SU-DHL-6 (cell line): Measurements from ENCODE around the gene PLA2G4F.

ENCODE experiments used
- H2AFZ ChIP-seq: fragments of 200-600 bp; sonication (generic); 2 replicates; pipeline ENCODE4 v1.6.1; 2014; ENCODE audit warnings: low read depth, mild to moderate bottlenecking, moderate library complexity, mixed read lengths, antibody characterized with exemption, low read length; ENCODE audit not compliant: severe bottlenecking
- H3F3A ChIP-seq: fragments of 200-600 bp; shearing (Covaris generic); 2 replicates; pipeline ENCODE4 v1.6.0; 2016; ENCODE audit warnings: antibody characterized with exemption, mild to moderate bottlenecking; ENCODE audit not compliant: insufficient read depth
- H3K27ac ChIP-seq: fragments of 200-600 bp; sonication (generic); 2 replicates; pipeline ENCODE4 v1.5.1; 2016; ENCODE audit warnings: low read depth, mild to moderate bottlenecking, low read length, moderate library complexity, mixed read lengths
- H3K27me3 ChIP-seq: fragments of 200-600 bp; sonication (generic), shearing (Covaris generic); 2 replicates; pipeline ENCODE4 v1.6.0; 2014; ENCODE audit warnings: mild to moderate bottlenecking, low read length
- H3K36me3 ChIP-seq: fragments of 200-600 bp; sonication (generic); 2 replicates; pipeline ENCODE4 v1.6.1; 2014; ENCODE audit warnings: mild to moderate bottlenecking, low read length, mixed read lengths
- H3K4me2 ChIP-seq: fragments of 300-600, 200-600 bp; shearing (Covaris generic), sonication (generic); 2 replicates; pipeline ENCODE4 v1.6.0; 2014; ENCODE audit warnings: low read length, low read depth, mild to moderate bottlenecking; ENCODE audit not compliant: poor library complexity, severe bottlenecking
- H3K4me3 ChIP-seq: fragments of 200-600 bp; sonication (generic); 2 replicates; pipeline ENCODE4 v1.5.1; 2014; ENCODE audit warnings: antibody characterized with exemption, low read length, mild to moderate bottlenecking, mixed read lengths; ENCODE audit not compliant: insufficient read depth, poor library complexity, severe bottlenecking
- H3K79me2 ChIP-seq: fragments of 200-600 bp; sonication (generic); 2 replicates; pipeline ENCODE4 v1.6.1; 2014; ENCODE audit warnings: mild to moderate bottlenecking, low read length, moderate library complexity; ENCODE audit not compliant: insufficient read depth
- H3K9ac ChIP-seq: fragments of 200-600 bp; sonication (generic); 2 replicates; pipeline ENCODE4 v1.7.0; 2014; ENCODE audit warnings: mild to moderate bottlenecking, low read length
- H3K9me2 ChIP-seq: fragments of 200-600 bp; sonication (generic); replicated peaks from 2 replicates; pipeline ENCODE4 v1.6.1; 2014; ENCODE audit warnings: low read length; ENCODE audit not compliant: insufficient read depth
- H3K9me3 ChIP-seq: fragments of 200-600 bp; sonication (generic); 2 replicates; pipeline ENCODE4 v1.6.1; 2014; ENCODE audit warnings: low read length, mixed read lengths; ENCODE audit not compliant: insufficient read depth
- H4K20me1 ChIP-seq: fragments of 200-600 bp; sonication (generic); 2 replicates; pipeline ENCODE4 v1.6.1; 2014; ENCODE audit warnings: low read depth, mild to moderate bottlenecking, antibody characterized with exemption, low read length, moderate library complexity, mixed read lengths
- EZH2phosphoT487 ChIP-seq: fragments of 200-600 bp; sonication (generic), shearing (Covaris generic); conservative IDR thresholded peaks from 2 replicates; pipeline ENCODE4 v1.6.1; 2018; ENCODE audit warnings: mild to moderate bottlenecking, antibody characterized with exemption, low read length, moderate library complexity, mixed read lengths
- TF ChIP-seq, protein P1 (sequence below): fragments of 200-600 bp; sonication (generic); IDR thresholded peaks from one replicate; pipeline ENCODE4 v1.5.1; 2017; ENCODE audit warnings: antibody characterized with exemption, mild to moderate bottlenecking, low read length, moderate library complexity; ENCODE audit not compliant: insufficient read depth, poor library complexity, severe bottlenecking

The PLA2G4F gene

DNA sequence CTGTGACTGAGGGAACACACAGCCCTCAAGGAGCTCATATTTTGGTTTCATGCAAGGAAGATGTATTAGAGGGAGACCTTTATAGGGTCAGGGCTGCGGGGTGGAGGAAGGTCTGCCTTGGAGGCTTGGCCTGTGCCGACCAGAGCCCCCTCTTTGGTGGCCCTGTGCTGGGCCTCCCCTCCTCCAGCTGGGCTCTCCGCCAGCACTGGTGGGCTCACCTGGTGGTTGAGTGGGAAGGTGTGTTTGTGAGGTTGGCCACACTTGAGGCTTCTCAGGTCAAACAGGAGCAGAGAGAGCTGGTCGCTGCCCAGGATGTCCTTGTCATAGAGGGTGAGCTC is 2.6 kb downstream of the PLA2G4F start:
- Histone ChIP-seq H2AFZ (no peak overlapping the region), H3F3A (no peaks in the 10 kb centered on the region), H3K9me2 (no peaks in the 10 kb centered on the region), H4K20me1 (no peaks in the 10 kb centered on the region), H3K27me3 (no peaks in the 10 kb centered on the region), H3K9me3 (no peaks in the 10 kb centered on the region), H3K4me2 (no peak overlapping the region), H3K79me2 (no peaks in the 10 kb centered on the region), H3K9ac (no peak overlapping the region), H3K36me3 (no peaks in the 10 kb centered on the region), H3K27ac (no peak overlapping the region), H3K4me3 (no peak overlapping the region)
- TF ChIP-seq, protein P1, sequence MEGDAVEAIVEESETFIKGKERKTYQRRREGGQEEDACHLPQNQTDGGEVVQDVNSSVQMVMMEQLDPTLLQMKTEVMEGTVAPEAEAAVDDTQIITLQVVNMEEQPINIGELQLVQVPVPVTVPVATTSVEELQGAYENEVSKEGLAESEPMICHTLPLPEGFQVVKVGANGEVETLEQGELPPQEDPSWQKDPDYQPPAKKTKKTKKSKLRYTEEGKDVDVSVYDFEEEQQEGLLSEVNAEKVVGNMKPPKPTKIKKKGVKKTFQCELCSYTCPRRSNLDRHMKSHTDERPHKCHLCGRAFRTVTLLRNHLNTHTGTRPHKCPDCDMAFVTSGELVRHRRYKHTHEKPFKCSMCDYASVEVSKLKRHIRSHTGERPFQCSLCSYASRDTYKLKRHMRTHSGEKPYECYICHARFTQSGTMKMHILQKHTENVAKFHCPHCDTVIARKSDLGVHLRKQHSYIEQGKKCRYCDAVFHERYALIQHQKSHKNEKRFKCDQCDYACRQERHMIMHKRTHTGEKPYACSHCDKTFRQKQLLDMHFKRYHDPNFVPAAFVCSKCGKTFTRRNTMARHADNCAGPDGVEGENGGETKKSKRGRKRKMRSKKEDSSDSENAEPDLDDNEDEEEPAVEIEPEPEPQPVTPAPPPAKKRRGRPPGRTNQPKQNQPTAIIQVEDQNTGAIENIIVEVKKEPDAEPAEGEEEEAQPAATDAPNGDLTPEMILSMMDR: no peak
- TF ChIP-seq EZH2phosphoT487: no peak

- Histone ChIP-seq H3K27ac (no peak overlapping the region), H3K27me3 (no peaks in the 10 kb centered on the region), H3K9me3 (no peaks in the 10 kb centered on the region), H3F3A (no peaks in the 10 kb centered on the region), H3K9me2 (no peaks in the 10 kb centered on the region), H4K20me1 (no peaks in the 10 kb centered on the region), H3K4me3 (no peak overlapping the region), H3K36me3 (no peaks in the 10 kb centered on the region), H3K79me2 (no peaks in the 10 kb centered on the region), H3K9ac (no peak overlapping the region), H2AFZ (no peak overlapping the region), H3K4me2 (no peak overlapping the region)
- TF ChIP-seq EZH2phosphoT487: no peak
- TF ChIP-seq, protein P1: no peak
These were observed 3.3 kb downstream of the PLA2G4F start for GRCh38 chr15:42152921-42153698.

GRCh38 chr15:42152196-42152920 is 4.1 kb downstream of the PLA2G4F start:
- TF ChIP-seq, protein P1: no peak
- TF ChIP-seq EZH2phosphoT487: no peak
- Histone ChIP-seq H3K4me3 (no peak overlapping the region), H3K4me2 (no peak overlapping the region), H4K20me1 (no peaks in the 10 kb centered on the region), H2AFZ (no peak overlapping the region), H3K79me2 (no peaks in the 10 kb centered on the region), H3K9me3 (no peaks in the 10 kb centered on the region), H3K36me3 (no peaks in the 10 kb centered on the region), H3F3A (no peaks in the 10 kb centered on the region), H3K9me2 (no peaks in the 10 kb centered on the region), H3K27ac (no peak overlapping the region), H3K27me3 (no peaks in the 10 kb centered on the region), H3K9ac (no peak overlapping the region)
